IPS-15b (cell line): ENCODE data around the gene TBXAS1.

Experiments
- H3K27me3 ChIP-seq: one replicate; pipeline ENCODE4 v1.6.1; 2013; ENCODE audit warnings: low read length; ENCODE audit not compliant: control insufficient read depth, insufficient read depth
- H3K36me3 ChIP-seq: one replicate; pipeline ENCODE4 v1.6.1; 2013; ENCODE audit warnings: low read length; ENCODE audit not compliant: control insufficient read depth, insufficient read depth
- H3K4me1 ChIP-seq: one replicate; pipeline ENCODE4 v1.6.1; 2013; ENCODE audit warnings: mild to moderate bottlenecking, low read length; ENCODE audit not compliant: control insufficient read depth, insufficient read depth
- H3K4me3 ChIP-seq: one replicate; pipeline ENCODE4 v1.5.1; 2013; ENCODE audit warnings: low read depth, low read length
- H3K9ac ChIP-seq: one replicate; pipeline ENCODE4 v1.6.1; 2013; ENCODE audit warnings: low read depth, mild to moderate bottlenecking, low read length
- H3K9me3 ChIP-seq: one replicate; pipeline ENCODE4 v1.6.1; 2013; ENCODE audit warnings: mild to moderate bottlenecking, low read length; ENCODE audit not compliant: control insufficient read depth, insufficient read depth

Gene TBXAS1

DNA sequence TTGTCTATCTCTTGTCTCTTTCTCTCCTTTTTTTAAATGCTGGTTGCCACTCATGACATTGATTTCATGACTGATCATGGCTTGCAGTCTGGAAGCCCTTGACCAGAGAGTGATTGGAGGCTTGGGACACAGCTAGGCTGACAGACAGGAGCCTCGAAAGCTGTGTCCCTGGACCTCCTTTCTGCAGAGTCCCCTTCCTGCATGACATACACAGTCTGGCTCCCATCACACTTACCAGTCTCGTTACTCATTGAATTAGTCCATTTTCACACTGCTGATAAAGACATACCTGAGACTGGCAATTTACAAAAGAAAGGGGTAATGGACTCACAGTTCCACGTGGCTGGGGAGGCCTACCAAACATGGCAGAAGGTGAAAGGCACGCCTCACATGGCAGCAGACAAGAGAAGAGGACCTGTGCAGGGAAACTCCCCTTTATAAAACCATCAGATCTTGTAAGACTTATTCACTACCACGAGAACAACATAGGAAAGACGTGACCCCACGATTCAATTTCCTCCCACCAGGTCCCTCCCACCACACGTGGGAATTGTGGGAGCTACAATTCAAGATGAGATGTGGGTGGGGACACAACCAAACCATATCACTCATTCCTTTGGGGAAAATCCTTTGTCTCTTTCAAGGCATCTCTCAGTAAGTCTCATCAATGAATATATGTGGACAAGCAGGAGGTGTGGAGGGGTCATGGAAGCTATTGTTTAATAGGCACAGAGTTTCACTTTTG, 102.3 kb downstream of the TBXAS1 start:
- Histone ChIP-seq H3K4me1 (peaks cover 3% of the 10 kb centered on the region), H3K9me3 (no peaks in the 10 kb centered on the region), H3K4me3 (no peak overlapping the region), H3K36me3 (no peaks in the 10 kb centered on the region), H3K9ac (no peak overlapping the region), H3K27me3 (no peaks in the 10 kb centered on the region)

DNA sequence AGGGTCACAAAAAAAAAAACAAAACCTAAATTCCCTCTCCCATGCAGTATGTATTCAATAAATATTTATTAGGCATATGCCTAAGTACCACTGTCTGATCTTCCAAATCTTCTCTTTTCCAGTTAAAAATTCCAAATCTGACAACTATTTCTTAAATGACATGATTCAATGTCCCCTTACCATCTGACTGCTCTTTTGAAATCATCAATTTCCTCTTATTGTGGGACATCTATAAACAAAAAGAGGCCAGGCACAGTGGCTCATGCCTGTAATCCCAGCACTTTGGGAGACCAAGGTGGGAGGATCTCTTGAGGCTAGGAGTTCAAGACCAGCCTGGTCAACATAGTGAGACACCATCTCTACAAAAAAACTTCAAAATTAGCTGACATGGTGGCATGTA, 103.5 kb downstream of the TBXAS1 start:
- Histone ChIP-seq H3K4me1 (peaks cover 3% of the 10 kb centered on the region), H3K9me3 (no peaks in the 10 kb centered on the region), H3K9ac (no peak overlapping the region), H3K27me3 (no peaks in the 10 kb centered on the region), H3K4me3 (no peak overlapping the region), H3K36me3 (no peaks in the 10 kb centered on the region)

DNA sequence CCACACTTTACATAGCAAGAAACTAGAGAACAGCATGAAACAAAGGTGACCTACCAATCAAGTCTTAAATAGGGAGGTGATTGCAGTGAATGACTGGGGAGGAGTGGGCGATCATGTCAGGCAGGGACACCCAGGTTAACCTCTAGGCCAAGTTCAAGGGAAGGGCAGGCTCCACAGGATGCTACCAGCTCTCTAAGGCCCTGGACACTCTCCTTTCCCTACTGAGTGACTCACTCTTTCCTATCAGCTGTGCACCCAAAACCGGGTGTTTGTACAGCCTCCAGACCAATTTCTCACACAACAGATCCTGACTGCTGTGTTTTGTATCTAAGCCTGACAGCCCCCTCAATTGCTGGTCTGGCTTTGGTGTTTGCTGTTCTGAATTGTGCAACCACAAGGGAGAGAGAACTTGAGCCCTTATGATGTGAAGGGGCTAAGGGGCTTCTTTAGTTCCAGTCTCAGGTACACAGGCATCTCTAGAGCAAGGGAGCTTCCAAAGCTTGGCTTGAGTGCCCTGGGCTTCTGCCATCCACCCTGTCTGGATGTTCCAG, 107.8 kb downstream of the TBXAS1 start:
- Histone ChIP-seq H3K9ac (no peak overlapping the region), H3K4me3 (no peak overlapping the region), H3K36me3 (no peaks in the 10 kb centered on the region), H3K4me1 (peaks cover 3% of the 10 kb centered on the region), H3K9me3 (no peaks in the 10 kb centered on the region), H3K27me3 (no peaks in the 10 kb centered on the region)

DNA sequence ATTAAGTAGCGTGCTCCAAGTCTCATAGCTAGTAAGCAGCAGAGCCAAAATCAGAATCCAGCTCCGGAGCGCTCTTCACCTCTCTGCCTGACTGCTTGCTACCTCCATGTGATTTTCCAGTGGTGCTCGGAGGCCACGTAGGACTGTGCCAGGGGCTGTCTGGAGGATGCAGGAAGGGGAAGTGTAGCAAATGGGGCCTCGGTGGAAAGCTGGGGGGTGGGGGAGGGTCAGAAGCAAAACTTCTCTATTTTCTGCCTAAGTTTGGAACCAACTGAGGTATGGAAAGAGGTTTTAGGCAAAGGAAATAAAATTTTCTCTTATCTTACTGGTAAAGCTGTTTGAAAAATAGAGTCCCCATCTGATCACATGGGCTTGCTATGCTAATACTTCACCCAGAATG, 108.7 kb downstream of the TBXAS1 start:
- H3K9me3 ChIP-seq = no peaks in the 10 kb centered on the region
- no peaks in the 10 kb centered on the region for H3K36me3 ChIP-seq
- H3K9ac ChIP-seq = no peak overlapping the region
- H3K27me3 ChIP-seq = no peaks in the 10 kb centered on the region
- H3K4me3 ChIP-seq = no peak overlapping the region
- H3K4me1 ChIP-seq = peaks cover 3% of the 10 kb centered on the region

DNA sequence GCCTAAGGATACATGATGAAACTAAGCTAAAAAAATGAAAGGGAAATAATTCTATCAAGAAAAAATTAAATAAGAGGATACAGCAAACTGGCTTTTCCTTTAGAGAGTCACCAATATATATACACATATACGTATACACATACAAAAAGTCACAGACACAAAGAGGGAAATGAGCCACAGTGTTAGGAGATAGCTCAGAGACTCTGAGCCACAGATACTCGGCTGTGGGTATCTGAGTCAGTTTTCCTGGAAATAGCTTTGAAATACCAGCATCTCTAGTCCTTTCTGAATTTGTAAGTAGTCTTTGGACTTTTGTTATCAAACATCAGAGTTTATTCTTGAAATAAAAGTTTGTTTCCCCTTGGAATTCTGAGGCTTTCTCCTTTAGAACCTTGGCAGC, 111.8 kb downstream of the TBXAS1 start:
- no peaks in the 10 kb centered on the region for H3K27me3 ChIP-seq
- no peaks in the 10 kb centered on the region for H3K9me3 ChIP-seq
- peaks cover 2% of the 10 kb centered on the region for H3K4me1 ChIP-seq
- H3K9ac ChIP-seq = no peak overlapping the region
- no peak overlapping the region for H3K4me3 ChIP-seq
- H3K36me3 ChIP-seq = no peaks in the 10 kb centered on the region

DNA sequence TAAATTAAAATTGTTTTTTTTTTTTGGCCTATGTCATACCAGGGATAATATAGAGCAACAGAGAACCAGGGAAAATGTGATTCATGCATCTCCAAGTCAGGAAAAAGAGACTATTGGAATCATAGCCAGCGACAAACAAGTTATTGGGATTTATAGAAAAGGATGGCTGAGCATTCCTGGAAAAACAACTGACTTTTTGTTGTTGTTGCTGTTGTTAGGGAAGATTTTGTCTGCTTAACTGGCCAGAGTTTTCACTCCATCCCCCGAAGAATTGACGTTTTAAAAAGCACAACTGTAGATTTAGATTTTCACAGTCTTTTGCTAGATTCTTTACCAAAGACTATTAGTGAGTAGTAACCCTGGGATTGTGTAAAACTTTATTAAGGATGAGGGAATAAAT, 112.4 kb downstream of the TBXAS1 start:
- H3K36me3 ChIP-seq = no peaks in the 10 kb centered on the region
- H3K4me1 ChIP-seq = no peaks in the 10 kb centered on the region
- no peaks in the 10 kb centered on the region for H3K27me3 ChIP-seq
- H3K9ac ChIP-seq = no peak overlapping the region
- no peaks in the 10 kb centered on the region for H3K9me3 ChIP-seq
- no peak overlapping the region for H3K4me3 ChIP-seq

DNA sequence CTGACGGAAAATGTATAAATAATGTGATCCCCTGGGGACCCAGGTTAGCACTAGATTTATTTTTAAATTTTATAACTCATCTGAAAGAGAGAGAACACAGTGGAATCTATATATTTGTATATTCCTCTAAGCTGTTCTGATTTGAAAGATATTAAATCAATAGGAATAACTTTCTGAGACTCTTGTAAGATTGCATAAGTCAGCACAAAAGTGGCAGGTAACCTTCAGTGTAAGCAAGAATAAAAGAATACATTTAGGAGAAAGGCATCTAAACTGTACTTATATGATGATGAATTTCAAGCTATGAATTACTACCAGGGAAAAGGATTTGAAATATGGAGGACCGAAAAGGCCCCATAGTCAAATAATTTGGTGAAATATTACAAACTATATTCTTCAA, 112.8 kb downstream of the TBXAS1 start:
- Histone ChIP-seq H3K36me3 (no peaks in the 10 kb centered on the region), H3K4me3 (no peak overlapping the region), H3K27me3 (no peaks in the 10 kb centered on the region), H3K9me3 (no peaks in the 10 kb centered on the region), H3K4me1 (no peaks in the 10 kb centered on the region), H3K9ac (no peak overlapping the region)

DNA sequence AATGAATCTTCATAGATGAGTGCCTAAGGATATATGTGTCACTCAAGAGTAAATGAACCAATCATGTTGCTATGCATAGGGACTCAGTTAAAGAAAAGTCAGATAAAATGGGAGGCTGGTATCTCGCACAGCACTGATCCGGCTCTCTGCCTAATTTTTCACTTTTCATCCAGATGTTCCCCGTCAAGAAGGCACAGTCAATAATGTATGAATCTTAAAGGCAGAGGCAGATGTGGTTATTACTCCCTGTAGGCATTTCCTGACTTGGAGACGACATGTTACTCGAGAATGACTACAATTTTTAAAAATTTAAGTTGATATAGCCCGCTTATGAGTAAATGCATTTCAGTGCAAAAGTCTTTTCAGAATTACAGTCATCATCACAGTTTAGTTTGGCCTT, 113.6 kb downstream of the TBXAS1 start:
- Histone ChIP-seq H3K27me3 (no peaks in the 10 kb centered on the region), H3K4me3 (no peak overlapping the region), H3K9me3 (no peaks in the 10 kb centered on the region), H3K36me3 (no peaks in the 10 kb centered on the region), H3K4me1 (no peaks in the 10 kb centered on the region), H3K9ac (no peak overlapping the region)

DNA sequence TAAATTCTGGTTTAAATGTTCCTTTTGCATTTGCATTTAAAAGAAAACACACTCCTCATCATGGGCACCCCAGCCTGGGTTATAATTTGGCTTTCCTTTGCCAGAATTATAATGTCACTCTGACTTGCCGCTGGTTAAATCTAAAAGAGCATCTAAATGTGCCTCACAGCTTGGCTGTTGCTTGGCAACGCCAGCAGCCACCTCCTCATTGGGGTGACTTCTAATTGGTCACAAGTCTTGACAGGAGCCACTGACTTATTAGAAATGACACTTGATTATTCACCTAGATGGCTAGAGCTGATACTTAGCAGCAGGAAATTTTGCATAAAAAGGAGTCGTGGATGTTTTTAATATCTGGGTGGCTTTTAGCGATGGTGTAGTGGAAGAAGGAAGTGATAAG, 114.3 kb downstream of the TBXAS1 start:
- Histone ChIP-seq H3K9ac (no peak overlapping the region), H3K4me3 (no peak overlapping the region), H3K36me3 (no peaks in the 10 kb centered on the region), H3K4me1 (no peaks in the 10 kb centered on the region), H3K9me3 (no peaks in the 10 kb centered on the region), H3K27me3 (no peaks in the 10 kb centered on the region)

DNA sequence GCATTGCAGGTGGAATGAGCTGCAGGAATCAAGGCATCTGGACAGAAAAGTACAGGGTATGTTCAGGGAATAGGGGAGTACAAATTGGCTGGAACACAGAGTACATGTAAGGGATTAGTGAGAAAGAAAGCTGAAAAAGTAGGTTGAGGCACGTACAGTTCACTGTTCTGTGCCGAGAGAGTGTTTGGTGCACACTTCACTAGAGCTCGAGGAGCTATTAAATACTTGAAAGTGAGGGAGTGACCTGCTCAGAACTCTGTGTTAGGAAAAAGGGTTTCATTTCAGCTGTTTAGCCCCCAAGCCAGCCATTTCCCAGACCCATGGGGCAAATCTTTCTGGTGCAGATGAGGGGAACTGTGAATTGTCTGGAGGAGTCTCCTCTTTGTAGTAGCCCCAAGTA, 115.2 kb downstream of the TBXAS1 start:
- H3K9me3 ChIP-seq = no peaks in the 10 kb centered on the region
- no peak overlapping the region for H3K9ac ChIP-seq
- no peaks in the 10 kb centered on the region for H3K36me3 ChIP-seq
- H3K27me3 ChIP-seq = no peaks in the 10 kb centered on the region
- no peak overlapping the region for H3K4me3 ChIP-seq
- no peaks in the 10 kb centered on the region for H3K4me1 ChIP-seq

DNA sequence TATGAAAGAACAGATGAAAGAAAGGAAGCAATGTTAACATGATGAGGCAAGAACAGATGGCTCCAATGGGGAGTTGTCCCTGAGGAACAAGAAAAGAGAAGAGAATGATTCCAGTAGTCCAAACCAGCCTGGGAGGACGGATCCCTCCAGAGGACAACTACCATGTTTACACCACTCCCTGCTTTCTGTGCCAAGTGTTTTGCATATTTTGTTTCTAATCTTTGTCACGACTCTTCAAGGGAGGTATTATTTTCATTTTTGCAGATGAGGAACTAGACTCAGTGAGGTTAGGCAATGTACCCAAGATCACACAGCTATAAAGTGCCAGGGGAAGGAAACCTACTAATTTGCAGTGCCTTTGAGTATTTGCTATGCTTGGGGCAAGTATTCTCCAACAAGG, 117.5 kb downstream of the TBXAS1 start:
- H3K36me3 ChIP-seq = no peaks in the 10 kb centered on the region
- no peak overlapping the region for H3K4me3 ChIP-seq
- no peak overlapping the region for H3K9ac ChIP-seq
- H3K9me3 ChIP-seq = no peaks in the 10 kb centered on the region
- H3K4me1 ChIP-seq = no peaks in the 10 kb centered on the region
- no peaks in the 10 kb centered on the region for H3K27me3 ChIP-seq

DNA sequence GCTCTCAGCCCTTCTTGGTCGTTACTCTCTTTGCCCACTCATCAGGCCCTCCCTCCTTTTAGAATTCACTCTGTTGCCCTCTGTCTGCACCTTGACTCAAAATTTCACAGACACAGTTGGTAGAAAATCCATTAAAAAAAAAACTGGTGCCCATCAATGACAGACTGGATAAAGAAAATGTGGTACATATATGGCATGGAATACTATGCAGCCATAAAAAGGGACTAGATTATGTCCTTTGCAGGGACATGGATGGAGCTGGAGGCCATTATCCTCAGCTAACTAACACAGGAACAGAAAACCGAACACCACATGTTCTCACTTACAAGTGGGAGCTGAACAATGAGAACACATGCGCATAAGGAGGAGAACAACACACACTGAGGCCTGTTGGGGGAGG, 118.0 kb downstream of the TBXAS1 start:
- Histone ChIP-seq H3K9ac (no peak overlapping the region), H3K4me1 (no peaks in the 10 kb centered on the region), H3K4me3 (no peak overlapping the region), H3K36me3 (no peaks in the 10 kb centered on the region), H3K27me3 (no peaks in the 10 kb centered on the region), H3K9me3 (no peaks in the 10 kb centered on the region)
